Kidney glomerular epithelial cell (primary cell): ENCODE results near the gene PER3.

Experiments
- DNase-seq: peaks from one replicate; lab custom pipeline; 2025; lab: John Stamatoyannopoulos, UW

The PER3 gene

GRCh38 chr1:7871136-7871535 is 87.0 kb downstream of the PER3 start:
- DNase-seq = no peak

- DNase-seq = no peak
Observed at GRCh38 chr1:7873801-7874795, 90.0 kb downstream of the PER3 start.

GRCh38 chr1:7878027-7878426 is 93.9 kb downstream of the PER3 start:
- no peak for DNase-seq

GRCh38 chr1:7879228-7879627 is 95.1 kb downstream of the PER3 start:
- no peak for DNase-seq

GRCh38 chr1:7884757-7885156 is 100.7 kb downstream of the PER3 start:
- no peak for DNase-seq

GRCh38 chr1:7885513-7886404 is 101.7 kb downstream of the PER3 start:
- DNase-seq = no peak

- no peak for DNase-seq
Observed at GRCh38 chr1:7886405-7886745, 102.3 kb downstream of the PER3 start.

- no peak for DNase-seq
Observed at GRCh38 chr1:7888248-7889081, 104.4 kb downstream of the PER3 start.

GRCh38 chr1:7890853-7891252 is 106.8 kb downstream of the PER3 start:
- no peak for DNase-seq

- no peak for DNase-seq
Observed at GRCh38 chr1:7891804-7892203, 107.7 kb downstream of the PER3 start.

- no peak for DNase-seq
Observed at GRCh38 chr1:7893529-7894180, 109.6 kb downstream of the PER3 start.
